Measurements from ENCODE around the gene MAD1L1.

MAD1L1 gene

DNA sequence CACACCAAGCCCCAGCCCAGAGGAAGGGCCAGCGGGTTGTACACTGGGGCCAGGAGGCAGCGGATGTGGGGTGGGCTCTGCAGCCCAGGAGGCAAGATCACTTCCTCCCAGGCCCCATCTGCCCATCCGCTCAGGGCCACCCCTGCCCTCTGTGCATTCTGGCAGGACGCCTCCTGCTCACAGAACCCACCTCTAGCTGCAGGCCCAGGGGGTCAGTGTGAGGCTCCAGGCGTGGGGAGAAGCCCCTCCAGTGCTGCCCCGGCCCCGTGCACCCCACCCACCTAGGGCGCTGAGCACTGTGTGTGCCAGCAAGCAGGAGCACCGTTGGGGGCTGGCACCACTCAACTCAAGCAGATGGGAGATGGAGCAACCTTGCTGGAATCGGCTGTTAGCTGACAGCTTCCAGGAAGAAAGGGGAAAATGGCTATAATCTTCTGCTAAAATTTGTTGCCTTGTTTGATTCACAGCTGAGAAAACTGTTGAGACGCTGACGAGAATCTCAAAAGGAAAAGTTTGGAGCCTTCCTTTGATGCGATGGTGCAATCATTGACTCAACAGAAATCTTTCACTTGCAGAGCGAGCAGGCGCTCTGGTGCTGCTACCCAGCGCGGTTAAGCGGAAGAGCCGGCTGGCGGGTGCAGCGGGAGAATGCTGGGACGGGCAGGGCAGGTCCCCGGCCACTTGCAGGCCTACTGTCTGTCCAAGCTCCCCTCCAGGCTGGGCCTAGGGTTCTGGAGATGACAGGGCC, 286.5 kb downstream of the MAD1L1 start:
- no peak for DNase-seq (ENCODE audit: low read depth in 3 of 3, low spot score in 1 of 3)

DNA sequence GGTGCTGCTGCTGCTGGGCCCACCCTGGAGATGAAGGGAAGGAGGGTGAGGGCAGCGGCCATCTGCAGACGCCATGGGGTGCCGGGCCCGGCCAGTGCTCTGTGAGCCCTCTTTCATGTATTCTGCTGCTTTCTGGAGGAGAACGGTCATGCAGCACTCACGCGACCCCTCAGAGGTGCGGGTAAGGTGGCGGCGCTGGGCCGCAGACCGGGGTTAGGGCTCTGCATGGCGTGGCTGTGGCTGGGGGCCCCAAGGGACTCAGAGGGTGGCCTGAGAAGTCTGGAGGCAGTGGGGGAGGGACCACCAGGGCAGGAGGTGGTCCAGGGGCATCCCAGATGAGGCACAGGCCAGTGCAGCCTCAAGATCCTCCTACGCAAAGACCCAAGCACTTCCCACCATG, 287.2 kb downstream of the MAD1L1 start:
- DNase-seq (ENCODE audit: low read depth in 3 of 3, low spot score in 1 of 3), result no peak

GRCh38 chr7:1944619-1945210, 288.0 kb downstream of the MAD1L1 start:
- no peak for DNase-seq (ENCODE audit: low read depth in 3 of 3, low spot score in 1 of 3)

DNA sequence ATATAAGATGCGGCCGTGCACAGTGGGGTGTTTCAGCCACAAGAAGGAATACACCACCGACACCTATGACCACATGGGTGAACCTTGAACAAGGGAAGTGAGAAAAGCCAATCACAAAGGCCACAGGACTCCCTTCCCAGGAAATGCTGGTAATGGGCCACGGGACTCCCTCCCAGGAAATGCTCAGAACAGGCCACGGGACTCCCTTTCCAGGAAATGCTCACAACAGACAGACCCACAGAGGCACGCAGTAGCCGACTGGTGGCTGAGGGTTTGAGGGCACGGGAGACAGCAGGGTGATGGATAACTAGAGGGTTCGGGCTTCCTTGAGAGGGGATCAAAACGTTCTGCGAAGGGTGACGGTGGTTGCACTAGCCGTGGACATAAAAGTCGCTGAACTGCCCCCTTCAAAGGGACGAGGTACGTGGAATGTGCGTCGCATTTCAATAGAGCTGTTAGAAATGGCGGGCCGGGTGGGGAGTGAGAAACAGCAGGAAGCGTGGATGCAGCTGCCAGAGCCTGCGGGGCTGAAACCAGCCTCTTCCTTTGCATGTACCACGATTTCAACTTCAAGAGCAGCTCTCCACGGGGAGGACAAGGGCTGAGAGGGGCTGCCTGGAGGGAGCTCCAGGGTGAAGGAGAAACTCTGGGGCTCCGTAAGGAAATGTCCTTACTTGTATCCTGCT, 288.7 kb downstream of the MAD1L1 start:
- DNase-seq (ENCODE audit: low read depth in 3 of 3, low spot score in 1 of 3), result no peak

- no peak for DNase-seq (ENCODE audit: low read depth in 3 of 3, low spot score in 1 of 3)
Observed at GRCh38 chr7:1943326-1943725, 289.4 kb downstream of the MAD1L1 start.

GRCh38 chr7:1942941-1943289, 289.8 kb downstream of the MAD1L1 start:
- no peak for DNase-seq (ENCODE audit: low read depth in 3 of 3, low spot score in 1 of 3)

DNA sequence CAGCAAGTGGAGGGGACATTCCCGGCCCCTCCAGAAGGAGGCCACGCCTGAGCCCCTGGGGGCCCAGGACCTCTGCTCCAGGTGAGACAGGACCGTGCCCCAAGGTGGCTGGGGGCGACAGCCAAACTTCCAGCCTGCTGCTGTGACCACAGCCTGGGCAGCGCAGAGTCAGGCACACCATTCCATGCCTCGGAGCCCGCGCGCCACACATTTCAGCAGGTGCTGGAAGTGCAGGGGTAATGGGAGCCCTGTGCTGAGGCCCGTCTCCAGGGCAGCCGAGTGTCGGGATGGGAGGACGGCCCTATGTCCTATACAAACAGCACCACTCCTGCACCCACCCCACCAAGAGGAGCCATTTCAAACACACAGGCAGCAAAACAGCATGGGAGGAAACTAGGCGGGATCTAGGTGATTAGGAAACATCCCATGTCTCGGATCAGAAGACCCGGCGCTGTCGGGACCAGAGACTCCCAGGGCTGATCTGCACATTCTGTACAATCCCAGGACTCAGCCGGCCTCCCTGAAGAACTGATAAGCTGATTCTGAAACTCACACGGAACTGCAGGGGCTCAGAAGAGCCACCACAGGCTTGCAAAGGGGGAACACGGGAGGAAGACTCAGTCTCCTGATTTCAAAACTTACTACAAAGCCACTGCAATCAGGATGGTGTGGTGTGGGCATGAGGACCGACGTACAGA, 290.4 kb downstream of the MAD1L1 start:
- DNase-seq (ENCODE audit: low read depth in 3 of 3, low spot score in 1 of 3), result no peak

DNA sequence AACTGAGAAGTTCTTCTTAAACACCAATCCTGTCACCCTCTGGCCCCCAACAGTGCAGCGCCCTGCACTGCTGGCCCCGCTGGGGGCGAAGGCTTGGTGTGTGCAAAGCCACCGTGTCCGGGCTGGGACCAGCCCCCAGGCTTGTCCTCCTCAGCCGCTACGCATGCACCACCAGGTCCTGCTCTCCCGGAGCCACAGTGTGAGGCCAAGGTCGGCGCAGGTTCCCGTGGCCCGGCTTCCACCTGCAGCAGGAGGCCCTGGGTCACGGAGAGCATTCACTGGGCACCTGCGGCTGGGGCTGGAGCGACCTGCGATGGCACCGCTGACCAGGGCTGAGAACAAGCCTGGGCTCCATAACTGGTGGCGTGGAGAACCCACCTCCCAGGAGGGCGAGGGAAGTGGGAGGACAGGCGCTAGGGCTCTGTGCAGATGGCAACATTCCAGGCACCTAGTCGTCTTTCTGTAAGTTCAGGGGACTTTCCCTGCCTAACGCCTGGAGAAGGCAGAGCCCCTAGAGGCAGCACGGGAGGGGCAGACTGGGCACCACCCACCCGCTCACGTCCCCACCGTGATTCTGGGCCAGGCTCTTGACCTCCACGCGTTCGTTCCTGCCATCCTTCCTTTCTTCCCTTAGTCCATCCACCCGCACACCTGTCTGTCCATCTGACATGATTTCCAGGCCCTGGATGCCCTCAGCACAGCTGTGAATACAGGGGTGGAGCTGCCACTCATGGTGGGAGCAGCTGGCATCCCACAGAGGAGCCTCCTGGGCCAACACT, 291.1 kb downstream of the MAD1L1 start:
- DNase-seq (ENCODE audit: low read depth in 3 of 3, low spot score in 1 of 3), result no peak

DNA sequence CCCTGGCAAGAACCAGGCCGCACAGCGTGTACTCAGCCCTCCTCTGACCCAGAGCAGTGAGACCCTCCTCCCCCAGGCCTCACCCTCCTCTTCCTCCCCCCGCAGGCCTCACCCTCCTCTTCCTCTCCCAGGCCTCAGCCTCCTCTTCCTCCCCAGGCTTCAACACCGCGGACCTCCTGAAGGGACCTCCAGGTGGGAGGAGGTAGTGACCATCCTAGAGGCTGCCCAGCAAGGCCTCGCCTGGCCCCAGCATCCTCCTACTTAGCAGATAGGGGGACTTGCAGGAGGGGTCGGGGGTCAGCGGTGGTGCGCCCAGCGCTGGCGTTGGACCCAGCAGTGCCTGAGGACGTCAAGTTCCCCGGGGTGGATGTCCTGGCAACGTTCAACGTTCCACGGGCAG, 291.9 kb downstream of the MAD1L1 start:
- no peak for DNase-seq (ENCODE audit: low read depth in 3 of 3, low spot score in 1 of 3)

GRCh38 chr7:1940402-1940786, 292.4 kb downstream of the MAD1L1 start:
- DNase-seq (ENCODE audit: low read depth in 3 of 3, low spot score in 1 of 3), result peak; percentile 67 to 82 (median 79)

GRCh38 chr7:1939434-1940401, 293.0 kb downstream of the MAD1L1 start:
- DNase-seq (ENCODE audit: low read depth in 3 of 3, low spot score in 1 of 3), result no peak

DNA sequence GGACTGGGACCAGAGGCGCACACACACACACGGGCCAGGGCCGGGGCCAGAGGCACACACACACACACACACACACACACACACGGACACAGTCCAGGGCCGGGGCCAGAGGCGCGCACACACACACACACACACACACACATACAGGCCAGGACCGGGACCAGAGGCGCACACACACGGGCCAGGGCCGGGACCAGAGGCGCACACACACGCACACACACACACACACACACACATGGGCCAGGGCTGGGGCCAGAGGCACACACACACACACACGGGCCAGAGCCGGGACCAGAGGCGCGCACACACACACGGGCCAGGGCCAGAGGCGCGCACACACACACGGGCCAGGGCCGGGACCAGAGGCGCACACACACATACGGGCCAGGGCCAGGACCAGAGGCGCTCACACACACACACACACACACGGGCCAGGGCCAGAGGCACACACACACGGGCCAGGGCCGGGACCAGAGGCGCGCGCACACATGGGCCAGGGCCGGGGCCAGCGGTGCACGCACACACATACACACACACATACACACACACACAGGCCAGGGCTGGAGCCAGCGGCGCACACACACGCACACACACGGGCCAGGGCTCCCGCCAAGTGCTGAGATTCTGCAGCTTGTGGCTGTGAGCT, 293.8 kb downstream of the MAD1L1 start:
- DNase-seq (ENCODE audit: low read depth in 3 of 3, low spot score in 1 of 3), result no peak

DNA sequence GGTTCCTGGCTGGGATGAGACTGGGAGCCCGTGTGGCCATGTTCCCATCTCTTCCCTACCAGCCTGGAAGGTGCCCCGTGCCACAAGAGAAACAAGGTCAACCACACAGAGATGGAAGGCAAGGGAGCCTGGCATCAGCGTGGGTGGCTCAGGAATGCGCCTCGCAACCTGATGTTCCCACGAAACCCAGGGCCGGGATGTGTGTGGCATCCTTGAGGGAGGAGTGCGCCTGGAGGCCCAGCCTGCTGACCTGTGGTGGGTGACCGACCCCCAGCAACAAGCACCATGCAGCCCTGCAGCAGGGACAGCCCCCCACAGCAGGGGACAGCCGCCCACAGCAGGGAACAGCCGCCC, 295.5 kb downstream of the MAD1L1 start:
- no peak for DNase-seq (ENCODE audit: low read depth in 3 of 3, low spot score in 1 of 3)

GRCh38 chr7:1936531-1937251, 296.1 kb downstream of the MAD1L1 start:
- DNase-seq (ENCODE audit: low read depth in 3 of 3, low spot score in 1 of 3), result no peak

GRCh38 chr7:1936006-1936310, 296.8 kb downstream of the MAD1L1 start:
- DNase-seq (ENCODE audit: low read depth in 3 of 3, low spot score in 1 of 3), result no peak

DNA sequence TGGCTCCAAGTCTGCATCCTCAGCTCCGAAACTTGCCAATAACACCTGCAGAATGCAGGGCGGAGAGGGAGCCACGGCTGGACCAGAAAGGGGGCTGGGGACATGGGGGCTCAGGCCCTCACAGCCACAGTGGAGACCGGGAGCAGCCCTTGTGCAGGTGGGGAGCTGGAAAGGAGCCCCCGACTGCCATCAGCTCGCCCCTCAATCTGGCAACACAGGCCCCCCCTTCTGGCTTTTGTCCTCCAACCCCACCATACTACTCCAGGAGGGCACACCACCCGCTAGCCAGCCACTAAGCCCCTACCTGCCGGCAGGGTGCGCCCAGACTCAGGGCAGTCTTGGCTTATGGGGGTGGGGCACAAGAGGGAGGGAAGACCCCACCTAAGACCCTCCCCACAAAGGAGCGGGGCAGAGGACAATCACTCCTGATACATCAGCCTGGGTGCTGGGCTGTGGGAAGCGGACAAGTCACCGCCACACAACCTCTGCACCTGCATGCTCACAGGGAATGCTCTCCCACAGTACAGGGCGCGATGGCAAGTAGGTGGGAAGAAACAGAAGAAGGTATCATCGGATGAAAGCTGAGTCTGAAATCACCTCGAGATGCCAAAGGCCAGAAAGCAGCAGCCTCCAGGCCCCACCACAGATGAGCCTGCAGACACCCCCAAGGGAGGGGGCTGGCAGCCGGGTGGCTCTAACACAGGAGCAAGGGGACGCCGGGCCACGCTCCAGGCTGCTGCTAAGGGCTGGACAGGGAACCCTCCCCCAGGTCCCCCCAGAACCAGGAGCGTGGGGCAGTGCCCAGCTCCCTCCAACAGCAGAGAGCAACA, 297.4 kb downstream of the MAD1L1 start:
- DNase-seq (ENCODE audit: low read depth in 3 of 3, low spot score in 1 of 3), result no peak

DNA sequence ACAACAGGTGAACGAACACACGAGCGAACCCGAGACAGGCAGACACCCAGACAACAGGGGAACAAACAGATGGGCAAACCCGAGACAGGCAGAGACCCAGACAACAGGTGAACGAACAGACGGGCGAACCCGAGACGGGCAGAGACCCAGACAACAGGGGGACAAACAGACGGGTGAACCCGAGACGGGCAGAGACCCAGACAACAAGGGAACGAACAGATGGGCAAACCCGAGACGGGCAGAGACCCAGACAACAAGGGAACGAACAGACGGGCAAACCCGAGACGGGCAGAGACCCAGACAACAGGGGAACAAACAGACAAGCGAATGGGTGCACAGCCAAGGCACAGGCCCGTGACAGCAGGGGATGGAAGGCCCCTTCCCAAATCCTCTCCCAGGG, 298.0 kb downstream of the MAD1L1 start:
- DNase-seq (ENCODE audit: low read depth in 3 of 3, low spot score in 1 of 3), result no peak

DNA sequence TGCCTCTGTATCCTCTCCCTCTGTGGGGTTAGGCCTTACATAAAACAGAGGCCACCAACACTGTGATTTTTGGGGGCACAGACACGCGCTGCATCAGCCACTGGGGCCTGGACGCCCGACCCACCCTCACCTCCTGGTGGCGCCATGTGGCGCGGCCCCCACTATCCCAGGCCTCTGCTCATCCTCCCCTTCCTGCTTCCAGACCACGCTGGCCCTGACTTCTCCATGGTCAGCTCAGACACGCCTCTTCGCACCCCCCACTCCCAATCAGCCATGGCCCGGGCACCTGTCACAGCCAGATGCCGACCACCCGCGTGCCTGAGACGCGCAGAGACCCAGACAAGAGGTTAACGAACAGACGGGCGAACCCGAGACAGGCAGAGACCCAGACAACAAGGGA, 298.7 kb downstream of the MAD1L1 start:
- no peak for DNase-seq (ENCODE audit: low read depth in 3 of 3, low spot score in 1 of 3)

Data from stimulated activated CD4-positive, alpha-beta T cell treated with anti-CD3 and anti-CD28 coated beads, TNF-alpha, amount 100 ng/mL, for 1 hour (primary cell).